PC-3 (cell line): ENCODE measurements around the gene KRTAP25-1. TPM values are rescaled to one million over a fixed set of nuclear protein-coding genes. Genes with fewer than 3 reads are reported as not detected.

Source experiments
- ATAC-seq: fragments of 200-7000 bp; cut with Tn5 transposase; 2 replicates; pipeline ENCODE4 v1.9.1; 2020; ENCODE audit warnings: mild to moderate bottlenecking, moderate library complexity
- BruUV-seq: library from RNA; stranded (reverse); fragments of 400-500 nt; replicated peaks from 2 replicates; lab custom pipeline; 2021; lab: Mats Ljungman, UMichigan
- CTCF ChIA-PET: fragments of 300-600 bp; sonication (Branson Sonifier 250); formaldehyde crosslinking; loops from one replicate; lab custom pipeline; 2022; ENCODE audit warnings: antibody characterized with exemption; lab: Charles Lee
- POLR2A ChIA-PET: fragments of 300-600 bp; sonication (Branson Sonifier 250); formaldehyde crosslinking; loops from one replicate; lab custom pipeline; 2022; ENCODE audit warnings: antibody characterized with exemption; ENCODE audit not compliant: unreplicated experiment; lab: Charles Lee
- DNase-seq: peaks from one replicate; pipeline ENCODE4 v3.0.0-alpha.2; 2015
- H2AFZ ChIP-seq: fragments of 300-600 bp; sonication (generic); 2 replicates; pipeline ENCODE4 v1.6.0; 2016; ENCODE audit warnings: antibody characterized with exemption, low read length
- H3F3A ChIP-seq: fragments of 300-600 bp; sonication (generic); one replicate; pipeline ENCODE4 v1.6.0; 2017; ENCODE audit warnings: antibody characterized with exemption, low read length, control low read depth, mild to moderate bottlenecking; ENCODE audit not compliant: unreplicated experiment
- H3K27ac ChIP-seq: fragments of 300-600 bp; sonication (generic); 2 replicates; pipeline ENCODE4 v1.5.1; 2016; ENCODE audit warnings: mild to moderate bottlenecking, low read length
- H3K27me3 ChIP-seq: fragments of 300-600 bp; sonication (generic); 2 replicates; pipeline ENCODE4 v1.6.1; 2016; ENCODE audit warnings: low read length, mixed read lengths
- H3K36me3 ChIP-seq: fragments of 300-600 bp; sonication (generic); 2 replicates; pipeline ENCODE4 v1.6.1; 2016; ENCODE audit warnings: low read depth, mixed run types, low read length, mixed read lengths
- H3K4me1 ChIP-seq: fragments of 300-600 bp; sonication (generic); 2 replicates; pipeline ENCODE4 v1.5.1; 2016; ENCODE audit warnings: low read length; ENCODE audit not compliant: insufficient read depth
- H3K4me2 ChIP-seq: fragments of 300-600 bp; sonication (generic); 2 replicates; pipeline ENCODE4 v1.6.0; 2016; ENCODE audit warnings: low read length
- H3K4me3 ChIP-seq: fragments of 300-600 bp; sonication (generic); 2 replicates; pipeline ENCODE4 v1.5.1; 2016; ENCODE audit warnings: mild to moderate bottlenecking, low read length, mixed read lengths
- H3K79me2 ChIP-seq: fragments of 300-600 bp; sonication (generic); 2 replicates; pipeline ENCODE4 v1.6.1; 2017; ENCODE audit warnings: low read length, mixed read lengths
- H3K9ac ChIP-seq: fragments of 300-600 bp; sonication (generic); 2 replicates; pipeline ENCODE4 v1.6.0; 2016; ENCODE audit warnings: mild to moderate bottlenecking, low read length
- H3K9me2 ChIP-seq: fragments of 300-600 bp; sonication (generic); replicated peaks from 2 replicates; pipeline ENCODE4 v1.6.1; 2016; ENCODE audit warnings: mixed run types, low read length, mixed read lengths
- H3K9me3 ChIP-seq: fragments of 300-600 bp; sonication (generic); 2 replicates; pipeline ENCODE4 v1.6.1; 2016; ENCODE audit warnings: low read length, mixed read lengths
- H4K20me1 ChIP-seq: fragments of 300-600 bp; sonication (generic); 2 replicates; pipeline ENCODE4 v1.6.1; 2016; ENCODE audit warnings: low read length, mixed read lengths
- CTCF ChIP-seq: fragments of 300-600 bp; sonication (generic); conservative IDR thresholded peaks from 2 replicates; pipeline ENCODE4 v1.5.1; 2017; ENCODE audit warnings: antibody characterized with exemption, low read depth, mild to moderate bottlenecking, low read length
- EZH2 ChIP-seq: fragments of 300-600 bp; sonication (generic); IDR thresholded peaks from one replicate; pipeline ENCODE4 v1.6.1; 2017; ENCODE audit warnings: antibody characterized with exemption, mild to moderate bottlenecking, low read length; ENCODE audit not compliant: unreplicated experiment
- EZH2phosphoT487 ChIP-seq: fragments of 300-600 bp; sonication (generic); IDR thresholded peaks from 2 replicates; pipeline ENCODE4 v1.6.1; 2018; ENCODE audit warnings: mild to moderate bottlenecking, antibody characterized with exemption, low read length, borderline replicate concordance
- intact Hi-C: fragments of 100-400 bp; cut with micrococcal nuclease; formaldehyde crosslinking; loops from 2 replicates; pipeline ENCODE4 v1.9.0; 2023
- total RNA-seq: library from RNA; depleted of rRNA; stranded (reverse); fragments of >200 nt; gene quantifications from 2 replicates; pipeline ENCODE4 v1.2.3, GENCODE V29; 2014; rRNA removed

KRTAP25-1 gene
- total RNA-seq, 1 experiment from 2014 or later, result not detected

- Histone ChIP-seq H3K27me3 (peaks cover 13% of the 10 kb centered on the region; the same call in 1 of the 2 replicates), H4K20me1 (no peaks in the 10 kb centered on the region), H3K4me3 (no peak overlapping the region), H3K4me1 (no peaks in the 10 kb centered on the region), H3F3A (no peaks in the 10 kb centered on the region), H3K36me3 (no peaks in the 10 kb centered on the region), H3K9me3 (no peaks in the 10 kb centered on the region), H3K9ac (no peak overlapping the region), H2AFZ (no peak overlapping the region), H3K79me2 (no peaks in the 10 kb centered on the region), H3K4me2 (no peak overlapping the region), H3K9me2 (no peaks in the 10 kb centered on the region), H3K27ac (no peak overlapping the region)
- ChIA-PET CTCF (no interaction called here), POLR2A (no interaction called here)
- no TSS peak for BruUV-seq
- intact Hi-C loops, result no loop called here
- TF ChIP-seq EZH2 (no peak), CTCF (no peak), EZH2phosphoT487 (no peak)
- DNase-seq (no peak), ATAC-seq (no peak)
Measured at GRCh38 chr21:30245061-30245460, 44.3 kb downstream of the KRTAP25-1 start.

GRCh38 chr21:30243691-30244090, 45.6 kb downstream of the KRTAP25-1 start:
- no peak for ATAC-seq
- CTCF ChIA-PET, result interaction anchor here (0.6 to 0.7 kb wide), 2 partner anchors 179 to 862 kb away, joined by 3 to 4 read pairs; no protein-coding TSS in a partner anchor
- H3K36me3 ChIP-seq, result no peaks in the 10 kb centered on the region
- no peak for DNase-seq
- no TSS peak for BruUV-seq
- POLR2A ChIA-PET, result no interaction called here
- no peak overlapping the region for H3K9ac ChIP-seq
- H3F3A ChIP-seq, result no peaks in the 10 kb centered on the region
- H3K4me1 ChIP-seq, result no peaks in the 10 kb centered on the region
- H3K27me3 ChIP-seq, result 0 out of 2 replicates have a peak, but pooled peaks cover 7% of the 10 kb centered on the region
- no peaks in the 10 kb centered on the region for H3K79me2 ChIP-seq
- H3K9me3 ChIP-seq, result no peaks in the 10 kb centered on the region
- no peak for TF ChIP-seq EZH2
- TF ChIP-seq EZH2phosphoT487, result no peak
- no peak for TF ChIP-seq CTCF
- intact Hi-C loops, result no loop called here
- H2AFZ ChIP-seq, result no peak overlapping the region
- H3K27ac ChIP-seq, result no peak overlapping the region
- H3K4me3 ChIP-seq, result no peak overlapping the region
- no peaks in the 10 kb centered on the region for H4K20me1 ChIP-seq
- H3K9me2 ChIP-seq, result no peaks in the 10 kb centered on the region
- H3K4me2 ChIP-seq, result no peak overlapping the region

DNA sequence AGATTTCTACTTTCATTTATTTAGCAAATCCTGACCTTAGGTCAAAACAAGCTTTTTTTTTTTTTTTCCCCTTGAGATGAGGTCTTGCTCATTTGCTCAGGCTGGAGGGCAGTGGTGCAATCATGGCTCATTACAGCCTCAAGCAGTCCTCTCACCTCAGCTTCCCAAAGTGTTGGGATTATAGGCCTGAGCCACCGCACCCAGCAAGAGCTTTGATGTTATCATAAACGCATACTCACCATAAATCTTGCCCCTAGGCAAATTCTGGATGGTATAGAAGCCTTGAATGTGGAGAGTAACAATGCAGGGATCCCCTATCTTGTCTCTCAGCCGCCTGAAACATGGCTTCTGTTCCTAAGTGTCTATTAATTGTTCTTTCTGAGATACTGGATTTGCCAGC, 48.7 kb downstream of the KRTAP25-1 start:
- POLR2A ChIA-PET, result no interaction called here
- BruUV-seq, result no TSS peak

More for the DNA sequence above, 48.7 kb downstream of the KRTAP25-1 start:
- CTCF ChIA-PET, result no interaction called here
- H3K4me3 ChIP-seq, result no peak overlapping the region
- 0 out of 2 replicates have a peak, but pooled peaks cover 7% of the 10 kb centered on the region for H3K27me3 ChIP-seq
- H3K9ac ChIP-seq, result no peak overlapping the region
- TF ChIP-seq CTCF (no peak), EZH2 (no peak), EZH2phosphoT487 (no peak)
- DNase-seq, result no peak
- no peaks in the 10 kb centered on the region for H3K79me2 ChIP-seq
- H3K27ac ChIP-seq, result no peak overlapping the region
- H3K36me3 ChIP-seq, result no peaks in the 10 kb centered on the region
- H4K20me1 ChIP-seq, result no peaks in the 10 kb centered on the region
- no peak for ATAC-seq
- no peaks in the 10 kb centered on the region for H3F3A ChIP-seq
- no peaks in the 10 kb centered on the region for H3K9me3 ChIP-seq
- H3K4me1 ChIP-seq, result peaks cover 2% of the 10 kb centered on the region
- H2AFZ ChIP-seq, result no peak overlapping the region
- intact Hi-C loops, result no loop called here
- no peaks in the 10 kb centered on the region for H3K9me2 ChIP-seq
- H3K4me2 ChIP-seq, result no peak overlapping the region

Other genes with a start within 250 kb of the KRTAP25-1 start
- not detected in 2 replicates for gene CLDN17, start 122.7 kb downstream of the KRTAP25-1 start, total RNA-seq
- 0.46 and 1.5 TPM in 2 replicates for gene CLDN8, start 73.4 kb downstream of the KRTAP25-1 start, total RNA-seq
- not detected in 2 replicates for gene KRTAP24-1, start 6.6 kb downstream of the KRTAP25-1 start, total RNA-seq
- not detected in 2 replicates for gene KRTAP26-1, start 30.8 kb upstream of the KRTAP25-1 start, total RNA-seq
- not detected in 2 replicates for gene KRTAP27-1, start 48.2 kb upstream of the KRTAP25-1 start, total RNA-seq
- gene KRTAP23-1, start 59.1 kb upstream of the KRTAP25-1 start, total RNA-seq, result not detected in 2 replicates
- gene KRTAP13-2, start 82.8 kb upstream of the KRTAP25-1 start, total RNA-seq, result not detected in 2 replicates
- not detected in 2 replicates for gene KRTAP13-1, start 106.5 kb upstream of the KRTAP25-1 start, total RNA-seq
- not detected in 2 replicates for gene KRTAP13-3, start 136.4 kb upstream of the KRTAP25-1 start, total RNA-seq
- gene KRTAP13-4, start 140.7 kb upstream of the KRTAP25-1 start, total RNA-seq, result not detected in 2 replicates
- gene KRTAP15-1, start 150.8 kb upstream of the KRTAP25-1 start, total RNA-seq, result not detected in 2 replicates
- gene KRTAP19-1, start 190.9 kb upstream of the KRTAP25-1 start, total RNA-seq, result not detected in 2 replicates
- not detected in 2 replicates for gene KRTAP19-2, start 197.9 kb upstream of the KRTAP25-1 start, total RNA-seq
- gene KRTAP19-3, start 202.5 kb upstream of the KRTAP25-1 start, total RNA-seq, result not detected in 2 replicates
- not detected in 2 replicates for gene KRTAP19-4, start 207.7 kb upstream of the KRTAP25-1 start, total RNA-seq
- gene KRTAP19-5, start 212.6 kb upstream of the KRTAP25-1 start, total RNA-seq, result not detected in 2 replicates